Activated naive CD4-positive, alpha-beta T cell treated with anti-CD3 and anti-CD28 coated beads, Interleukin-2, amount 10 ng/mL, durations not matched to agents 7 days and 5 days (primary cell): ENCODE results near the gene ANXA5.
"Not testable (repeated sequence)": the region's sequence is repeated elsewhere in the genome, so short reads cannot be mapped to it uniquely, and the experiment has no call there.

ENCODE experiments used
- CTCF ChIA-PET: fragments of 350-600 bp; sonication (Branson Sonifier 250); formaldehyde crosslinking; loops from one replicate; lab custom pipeline; 2021; ENCODE audit warnings: antibody characterized with exemption; lab: Charles Lee
- DNase-seq: peaks from one replicate; pipeline ENCODE4 v3.0.0-alpha.2; 2020
- H3K27ac Mint-ChIP-seq: one replicate; pipeline ENCODE4 v1.8.0; 2021; ENCODE audit warnings: mild to moderate bottlenecking, moderate library complexity, mixed read lengths
- H3K27me3 Mint-ChIP-seq: one replicate; pipeline ENCODE4 v1.8.0; 2021; ENCODE audit warnings: mild to moderate bottlenecking, mixed read lengths
- H3K36me3 Mint-ChIP-seq: one replicate; pipeline ENCODE4 v1.8.0; 2021; ENCODE audit warnings: mixed read lengths
- H3K4me1 Mint-ChIP-seq: one replicate; pipeline ENCODE4 v1.8.0; 2021; ENCODE audit warnings: mixed read lengths
- H3K4me3 Mint-ChIP-seq: one replicate; pipeline ENCODE4 v1.8.0; 2021; ENCODE audit warnings: mild to moderate bottlenecking, moderate library complexity, mixed read lengths
- H3K9me3 Mint-ChIP-seq: one replicate; pipeline ENCODE4 v1.8.0; 2021; ENCODE audit warnings: mixed read lengths

ANXA5 gene

DNA sequence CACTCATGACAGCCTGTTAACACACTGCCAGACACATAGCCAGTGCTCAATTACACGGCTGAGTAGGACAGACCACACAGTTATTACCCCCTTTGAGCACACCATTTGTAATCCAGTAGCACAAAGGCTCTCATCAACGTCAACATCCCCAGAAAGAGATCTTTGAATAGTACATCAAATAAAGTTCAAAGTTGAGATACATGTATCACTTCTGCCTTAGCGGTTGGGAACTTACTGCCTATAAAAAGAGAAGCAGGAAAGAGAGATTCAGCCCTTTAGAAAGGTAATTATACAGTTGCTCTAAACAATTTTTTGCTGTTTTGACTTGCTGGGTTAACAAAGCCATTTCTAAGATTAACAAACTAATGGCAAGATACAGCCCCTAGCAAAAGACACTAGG lies 16.2 kb downstream of the ANXA5 start:
- H3K4me3 Mint-ChIP-seq, result no peak overlapping the region
- no peak for DNase-seq
- H3K27ac Mint-ChIP-seq, result no peak overlapping the region
- CTCF ChIA-PET, result no interaction called here
- H3K27me3 Mint-ChIP-seq, result no peaks in the 10 kb centered on the region
- H3K36me3 Mint-ChIP-seq, result peaks cover 41% of the 10 kb centered on the region
- no peaks in the 10 kb centered on the region for H3K9me3 Mint-ChIP-seq
- no peaks in the 10 kb centered on the region for H3K4me1 Mint-ChIP-seq

DNA sequence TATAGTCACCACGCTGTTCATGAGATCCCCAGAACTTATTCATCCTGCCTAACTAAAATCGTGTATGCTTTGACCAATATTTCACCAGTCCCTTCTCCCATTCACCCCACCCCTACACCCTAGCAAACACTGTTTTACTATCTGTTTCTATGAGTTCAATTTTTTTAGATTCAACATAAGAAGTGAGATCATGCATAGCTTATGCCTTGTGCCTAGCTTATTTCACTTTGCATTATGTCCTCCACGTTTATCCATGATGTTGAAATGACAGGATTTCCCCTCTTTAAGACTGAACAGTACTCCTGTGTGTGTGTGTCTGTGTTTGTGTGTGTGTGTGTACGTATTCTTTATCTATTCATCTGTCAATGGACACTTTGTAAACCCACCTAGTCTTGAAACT lies 16.8 kb downstream of the ANXA5 start:
- Mint-ChIP-seq H3K4me1 (no peaks in the 10 kb centered on the region), H3K27ac (no peak overlapping the region), H3K4me3 (no peak overlapping the region), H3K9me3 (no peaks in the 10 kb centered on the region), H3K36me3 (peaks cover 36% of the 10 kb centered on the region), H3K27me3 (no peaks in the 10 kb centered on the region)
- DNase-seq, result no peak
- CTCF ChIA-PET, result no interaction called here

DNA sequence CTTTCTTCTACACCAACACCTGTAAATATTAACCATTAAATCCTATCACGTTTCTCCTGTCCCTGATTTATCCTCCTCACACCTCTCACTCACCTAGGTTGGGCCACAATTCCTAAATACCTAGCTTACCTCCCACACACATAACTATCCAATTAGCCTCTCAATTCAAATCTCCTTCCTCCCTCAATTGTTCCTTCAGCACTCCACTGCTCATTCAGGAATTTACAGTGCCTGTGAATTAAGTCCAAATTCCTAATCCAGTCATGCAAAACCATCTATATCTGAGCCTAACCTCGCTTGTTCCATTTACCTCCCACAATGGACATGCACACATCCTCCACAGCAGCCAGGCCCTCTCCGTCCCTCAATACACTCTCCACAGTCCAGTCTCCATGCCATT lies 17.5 kb downstream of the ANXA5 start:
- CTCF ChIA-PET, result no interaction called here
- H3K36me3 Mint-ChIP-seq, result peaks cover 32% of the 10 kb centered on the region
- H3K27me3 Mint-ChIP-seq, result no peaks in the 10 kb centered on the region
- H3K4me1 Mint-ChIP-seq, result no peaks in the 10 kb centered on the region
- no peak for DNase-seq
- no peak overlapping the region for H3K27ac Mint-ChIP-seq
- no peaks in the 10 kb centered on the region for H3K9me3 Mint-ChIP-seq
- H3K4me3 Mint-ChIP-seq, result no peak overlapping the region

DNA sequence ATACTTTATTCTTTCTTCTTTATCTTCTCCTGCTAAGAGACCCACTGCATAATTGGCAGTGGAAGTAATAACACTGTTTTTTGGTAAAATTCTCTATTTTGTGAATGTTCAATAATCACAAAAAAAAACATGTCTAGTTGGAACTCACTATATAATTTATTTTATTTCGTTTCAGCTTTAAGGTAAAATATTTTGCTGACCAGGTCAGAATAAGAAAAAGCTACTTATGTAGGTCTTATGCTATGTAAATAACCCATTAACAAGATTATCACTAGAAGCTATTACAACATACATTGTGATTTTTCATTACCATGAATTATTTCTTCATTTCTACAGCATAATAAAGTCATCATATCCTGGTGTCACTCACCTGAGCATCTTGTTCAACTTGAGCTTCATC lies 19.3 kb downstream of the ANXA5 start:
- Mint-ChIP-seq H3K4me1 (no peaks in the 10 kb centered on the region), H3K9me3 (no peaks in the 10 kb centered on the region), H3K27ac (no peak overlapping the region), H3K27me3 (no peaks in the 10 kb centered on the region), H3K4me3 (no peak overlapping the region), H3K36me3 (peaks cover 36% of the 10 kb centered on the region)
- no peak for DNase-seq
- CTCF ChIA-PET, result interaction anchor here (1.0 to 1.4 kb wide), 2 partner anchors 8 to 11 kb away, joined by 3 read pairs; no protein-coding TSS in a partner anchor

DNA sequence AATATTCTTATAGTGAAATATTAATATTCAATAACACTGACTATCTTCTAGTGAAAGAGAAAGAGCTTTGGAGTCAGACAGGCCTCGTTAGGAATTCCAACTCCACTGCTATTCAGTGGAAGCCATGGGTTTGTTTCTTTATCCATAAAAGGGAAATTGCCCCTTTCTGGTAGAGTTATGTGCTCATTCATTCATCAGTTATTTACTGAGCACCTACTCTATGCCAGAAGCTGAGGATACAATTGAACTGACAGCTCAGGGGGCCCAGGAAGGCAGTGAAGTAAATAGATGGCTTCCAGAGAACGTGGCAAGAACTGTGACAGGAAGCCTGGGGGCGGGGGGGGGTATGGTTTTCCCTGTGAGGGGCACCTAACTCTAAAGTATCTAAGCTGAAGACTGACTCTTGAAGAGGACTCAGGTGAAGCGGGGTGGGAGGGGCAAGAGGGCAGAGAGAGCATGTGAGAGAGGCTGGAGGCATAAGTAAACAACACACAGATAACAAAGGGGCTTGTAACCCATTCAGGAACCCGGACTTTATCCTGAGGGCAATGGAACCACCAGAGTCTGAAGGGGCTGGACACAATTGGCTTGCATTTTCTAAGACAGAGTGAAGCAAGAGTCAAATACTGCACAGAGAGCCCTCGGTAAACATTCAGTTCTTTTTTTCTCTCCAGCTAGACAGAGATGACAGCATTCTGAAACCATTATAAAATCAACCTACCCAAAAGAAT lies 20.3 kb downstream of the ANXA5 start:
- Mint-ChIP-seq H3K36me3 (peaks cover 44% of the 10 kb centered on the region), H3K9me3 (no peaks in the 10 kb centered on the region), H3K27me3 (no peaks in the 10 kb centered on the region), H3K4me3 (no peak overlapping the region), H3K27ac (no peak overlapping the region), H3K4me1 (no peaks in the 10 kb centered on the region)
- no peak for DNase-seq
- CTCF ChIA-PET, result interaction anchor here (1.0 to 1.4 kb wide), 2 partner anchors 7 to 10 kb away, joined by 3 read pairs; no protein-coding TSS in a partner anchor

DNA sequence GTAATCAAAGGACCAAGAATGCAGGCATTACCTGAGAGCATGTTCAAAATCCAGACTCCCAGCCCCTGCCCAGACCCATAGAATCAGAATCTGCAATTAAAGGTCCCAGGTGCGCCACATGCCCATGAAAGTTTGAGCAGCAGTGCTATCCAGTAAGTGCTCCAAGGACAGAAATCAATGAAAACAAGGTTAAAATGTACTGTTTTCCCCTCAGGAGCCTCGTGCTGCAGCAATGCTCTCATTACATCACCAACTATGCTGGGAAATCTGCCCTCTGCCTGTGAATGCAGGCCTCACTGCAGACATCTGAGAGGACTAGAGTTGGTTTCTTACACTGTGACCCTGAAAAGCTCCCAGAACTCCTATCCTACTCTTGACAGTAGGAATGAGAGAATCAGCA lies 21.1 kb downstream of the ANXA5 start:
- Mint-ChIP-seq H3K27me3 (no peaks in the 10 kb centered on the region), H3K9me3 (no peaks in the 10 kb centered on the region), H3K4me3 (no peak overlapping the region), H3K4me1 (no peaks in the 10 kb centered on the region), H3K36me3 (peaks cover 44% of the 10 kb centered on the region), H3K27ac (no peak overlapping the region)
- CTCF ChIA-PET, result no interaction called here
- no peak for DNase-seq

DNA sequence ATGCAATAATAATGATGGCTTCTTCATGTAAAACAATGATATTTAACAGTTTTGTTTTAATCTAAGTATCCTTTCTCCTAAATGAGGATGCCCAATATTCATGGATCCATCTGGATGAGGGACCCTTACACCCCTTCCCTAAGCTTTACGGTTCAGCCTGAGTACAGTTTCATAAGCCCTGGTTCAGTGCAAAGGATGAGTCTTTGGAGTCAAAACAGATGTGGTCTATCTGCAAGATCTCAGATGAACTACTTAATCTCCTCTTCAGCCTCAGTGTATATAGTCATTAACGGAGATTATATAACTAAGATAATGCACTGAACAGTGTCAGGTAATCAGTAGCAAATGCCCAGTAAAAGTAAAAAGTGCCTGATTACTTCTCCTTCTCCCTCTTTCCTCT lies 22.1 kb downstream of the ANXA5 start:
- Mint-ChIP-seq H3K27me3 (no peaks in the 10 kb centered on the region), H3K27ac (no peak overlapping the region), H3K4me3 (no peak overlapping the region), H3K36me3 (peaks cover 46% of the 10 kb centered on the region), H3K4me1 (no peaks in the 10 kb centered on the region), H3K9me3 (no peaks in the 10 kb centered on the region)
- no peak for DNase-seq
- CTCF ChIA-PET, result no interaction called here

DNA sequence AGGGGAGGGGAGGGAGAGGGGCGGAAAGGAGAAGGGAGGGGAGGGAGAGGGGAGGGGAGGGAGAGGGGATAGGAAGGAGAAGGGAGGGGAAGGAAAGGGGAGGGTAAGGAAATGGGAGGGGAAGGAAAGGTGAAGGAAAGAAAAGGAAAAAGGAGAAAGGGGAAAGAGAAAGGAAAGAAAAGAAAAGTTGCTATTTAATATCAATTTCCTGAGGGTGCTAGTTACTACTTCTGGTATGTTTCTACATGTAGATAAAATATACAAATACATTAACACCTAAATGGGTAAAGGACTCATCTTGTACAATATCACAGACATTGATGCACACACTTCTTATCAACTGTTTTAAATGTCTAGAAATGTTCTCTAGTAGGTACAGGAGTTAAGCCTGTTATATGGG lies 22.6 kb downstream of the ANXA5 start:
- H3K27ac Mint-ChIP-seq, result no peak overlapping the region
- CTCF ChIA-PET, result no interaction called here

DNA sequence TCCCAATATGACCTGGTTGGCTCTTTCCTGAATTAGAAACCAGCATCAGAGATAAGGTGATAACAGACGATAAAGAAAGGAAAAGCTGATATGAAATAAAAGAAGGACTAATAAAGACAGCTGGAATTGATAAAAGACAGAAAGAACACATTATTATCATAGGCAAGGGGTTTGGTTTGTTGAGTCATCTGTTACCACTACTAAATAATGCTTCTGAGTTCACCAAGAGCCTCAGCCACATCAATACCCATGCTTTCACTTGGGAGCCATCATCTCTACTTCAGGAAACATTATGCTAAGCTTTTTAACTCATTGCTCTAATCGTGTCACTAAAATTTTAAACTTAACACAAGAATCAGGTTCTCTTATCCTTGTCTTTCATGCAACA lies 27.6 kb downstream of the ANXA5 start:
- no peak for DNase-seq
- H3K4me3 Mint-ChIP-seq, result no peak overlapping the region
- CTCF ChIA-PET, result interaction anchor here (1.3 to 1.4 kb wide), 2 partner anchors 8 to 12 kb away, joined by 3 read pairs; no protein-coding TSS in a partner anchor
- H3K27ac Mint-ChIP-seq, result no peak overlapping the region
- no peaks in the 10 kb centered on the region for H3K4me1 Mint-ChIP-seq
- no peaks in the 10 kb centered on the region for H3K9me3 Mint-ChIP-seq
- no peaks in the 10 kb centered on the region for H3K27me3 Mint-ChIP-seq
- H3K36me3 Mint-ChIP-seq, result peaks cover 55% of the 10 kb centered on the region

More for the DNA sequence above, 22.6 kb downstream of the ANXA5 start:
- DNase-seq, result no peak
- Mint-ChIP-seq H3K4me3 (no peak overlapping the region), H3K36me3 (peaks cover 48% of the 10 kb centered on the region), H3K27me3 (no peaks in the 10 kb centered on the region), H3K9me3 (no peaks in the 10 kb centered on the region), H3K4me1 (no peaks in the 10 kb centered on the region)

DNA sequence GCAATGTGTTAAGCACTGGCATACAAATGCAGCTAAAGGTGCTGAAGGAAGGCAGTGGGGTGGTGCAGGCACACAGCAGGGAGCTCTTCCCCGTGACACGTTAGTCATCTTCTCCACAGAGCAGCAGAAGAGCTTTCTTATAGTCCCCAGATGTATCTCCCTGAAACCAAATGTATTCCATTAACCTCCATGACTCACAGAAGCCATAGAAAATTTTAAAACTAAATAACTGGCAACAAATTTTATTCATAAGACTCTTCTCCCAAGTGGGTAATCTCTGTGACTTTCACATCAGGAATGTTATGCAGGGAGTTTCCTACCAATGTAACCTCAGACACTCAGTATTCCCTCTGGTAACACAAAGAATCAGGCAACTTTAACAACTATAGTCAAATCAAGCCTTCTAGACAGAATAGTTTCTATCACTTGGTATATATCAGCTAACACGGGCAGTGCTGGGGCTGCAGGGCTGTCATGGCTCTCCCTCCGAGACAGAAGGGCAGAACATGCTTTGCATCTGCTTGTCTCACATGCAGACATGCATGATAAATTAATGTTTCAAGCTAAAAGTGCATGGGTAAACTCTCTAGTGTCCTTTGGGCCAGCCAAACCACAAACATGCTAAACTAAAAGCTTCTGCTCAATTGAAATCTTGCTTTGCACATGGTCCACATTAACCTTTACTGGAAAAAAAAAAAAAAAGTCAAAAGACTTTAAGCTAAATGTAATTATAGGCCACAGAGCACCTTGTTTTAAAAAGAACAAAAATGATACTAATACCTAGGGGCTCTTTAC lies 28.2 kb downstream of the ANXA5 start:
- CTCF ChIA-PET, result interaction anchor here (0.9 to 1.4 kb wide), 3 partner anchors 9 to 56 kb away, joined by 3 read pairs; no protein-coding TSS in a partner anchor
- Mint-ChIP-seq H3K9me3 (no peaks in the 10 kb centered on the region), H3K27ac (no peak overlapping the region), H3K4me1 (no peaks in the 10 kb centered on the region), H3K27me3 (no peaks in the 10 kb centered on the region), H3K4me3 (no peak overlapping the region), H3K36me3 (peaks cover 55% of the 10 kb centered on the region)
- no peak for DNase-seq

DNA sequence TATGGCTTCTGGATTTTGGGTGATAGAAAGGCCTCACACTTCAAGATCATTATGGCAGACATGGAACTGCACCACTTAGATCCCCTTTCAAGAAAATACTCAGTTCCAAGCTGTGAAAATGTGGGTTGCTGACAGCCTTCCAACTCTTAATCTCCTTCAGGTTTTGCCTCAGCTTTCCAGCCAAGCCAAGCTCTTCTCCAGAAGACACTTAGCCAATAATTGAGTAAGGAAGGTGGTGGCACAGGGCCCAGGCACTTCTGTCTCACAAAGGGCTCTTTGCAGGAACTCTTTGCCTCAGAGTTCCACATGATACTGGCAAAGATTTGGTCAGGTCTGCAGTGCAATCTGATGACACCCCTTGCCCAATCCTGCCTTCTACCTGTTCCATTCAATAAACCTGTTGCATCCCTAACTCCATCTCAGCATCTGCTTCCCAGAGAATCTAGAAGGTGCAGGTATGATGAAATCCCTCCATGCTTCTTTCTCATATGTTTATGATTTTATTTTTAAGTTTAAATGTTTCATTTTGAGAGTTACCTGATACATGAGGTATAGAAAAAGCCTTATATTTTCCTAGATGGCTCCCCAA lies 30.6 kb downstream of the ANXA5 start:
- Mint-ChIP-seq H3K27ac (no peak overlapping the region), H3K36me3 (peaks cover 44% of the 10 kb centered on the region), H3K9me3 (no peaks in the 10 kb centered on the region), H3K27me3 (no peaks in the 10 kb centered on the region), H3K4me3 (no peak overlapping the region), H3K4me1 (peaks cover 2% of the 10 kb centered on the region)
- DNase-seq, result no peak
- CTCF ChIA-PET, result interaction anchor here (0.8 kb wide), 1 partner anchor 10 kb away, joined by 3 read pairs; no protein-coding TSS in a partner anchor

DNA sequence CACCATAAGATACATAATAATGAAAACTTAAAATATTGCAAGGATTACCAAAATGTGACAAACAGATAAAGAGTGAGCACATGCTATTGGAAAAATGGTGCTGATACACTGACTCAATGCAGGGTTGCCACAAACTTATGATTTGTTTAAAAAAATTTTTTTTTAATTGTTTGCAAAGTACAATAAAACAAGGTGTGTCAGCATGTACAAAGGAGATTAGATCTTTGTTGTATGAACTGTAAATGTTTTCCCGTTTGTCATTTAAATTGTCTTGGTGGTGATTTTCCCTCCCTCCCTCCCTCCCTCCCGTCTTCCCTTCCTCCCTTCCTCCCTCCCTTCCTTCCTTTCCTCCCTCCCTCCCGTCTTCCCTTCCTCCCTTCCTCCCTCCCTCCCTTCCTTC lies 31.4 kb downstream of the ANXA5 start:
- Mint-ChIP-seq H3K4me1 (peaks cover 10% of the 10 kb centered on the region), H3K27ac (no peak overlapping the region), H3K27me3 (no peaks in the 10 kb centered on the region), H3K9me3 (no peaks in the 10 kb centered on the region), H3K36me3 (peaks cover 40% of the 10 kb centered on the region), H3K4me3 (no peak overlapping the region)
- CTCF ChIA-PET, result no interaction called here
- no peak for DNase-seq

DNA sequence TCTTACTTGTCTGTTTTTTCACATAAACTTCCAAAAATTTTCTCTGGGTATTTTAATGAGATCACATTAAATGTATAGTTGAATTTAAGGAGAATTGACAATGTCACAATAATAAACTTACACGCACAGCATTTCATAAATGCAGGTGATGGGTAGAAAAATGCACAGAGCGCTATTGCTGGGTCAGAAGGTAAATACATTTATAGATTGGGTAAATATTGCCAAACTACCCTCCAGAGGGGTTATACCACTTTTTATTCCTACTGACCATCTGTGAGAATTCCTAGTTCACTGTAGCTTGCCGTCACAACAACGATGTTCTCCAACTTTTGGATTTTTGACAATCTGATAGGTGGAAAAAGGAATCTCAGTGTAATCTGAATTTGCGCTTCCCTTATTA lies 34.6 kb downstream of the ANXA5 start:
- H3K27me3 Mint-ChIP-seq, result no peaks in the 10 kb centered on the region
- CTCF ChIA-PET, result no interaction called here
- no peak overlapping the region for H3K27ac Mint-ChIP-seq
- no peaks in the 10 kb centered on the region for H3K9me3 Mint-ChIP-seq
- H3K4me1 Mint-ChIP-seq, result peaks cover 10% of the 10 kb centered on the region
- H3K4me3 Mint-ChIP-seq, result no peak overlapping the region
- DNase-seq, result no peak
- peaks cover 15% of the 10 kb centered on the region for H3K36me3 Mint-ChIP-seq

DNA sequence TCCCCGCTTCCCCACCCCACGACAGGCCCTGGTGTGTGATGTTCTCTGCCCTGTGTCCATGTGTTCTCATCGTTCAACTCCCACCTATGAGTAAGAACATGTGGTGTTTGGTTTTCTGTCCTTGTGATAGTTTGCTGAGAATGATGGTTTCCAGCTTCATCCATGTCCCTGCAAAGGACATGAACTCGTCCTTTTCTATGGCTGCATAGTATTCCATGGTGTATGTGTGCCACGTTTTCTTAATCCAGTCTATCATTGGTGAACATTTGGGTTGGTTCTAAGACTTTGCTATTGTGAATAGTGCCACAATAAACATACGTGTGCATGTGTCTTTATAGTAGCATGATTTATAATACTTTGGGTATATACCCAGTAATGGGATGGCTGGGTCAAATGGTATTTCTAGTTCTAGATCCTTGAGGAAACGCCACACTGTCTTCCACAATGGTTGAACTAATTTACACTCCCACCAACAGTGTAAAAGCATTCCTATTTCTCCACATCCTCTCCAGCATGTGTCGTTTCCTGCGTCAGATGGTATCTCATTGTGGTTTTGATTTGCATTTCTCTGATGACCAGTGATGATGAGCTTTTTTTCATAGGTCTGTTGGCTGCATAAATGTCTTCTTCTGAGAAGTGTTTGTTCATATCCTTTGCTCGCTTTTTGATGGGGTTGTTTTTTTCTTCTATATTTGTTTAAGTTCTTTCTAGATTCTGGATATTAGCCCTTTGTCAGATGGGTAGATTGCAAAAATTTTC lies 36.4 kb downstream of the ANXA5 start:
- H3K9me3 Mint-ChIP-seq, result not testable (repeated sequence)

More for the DNA sequence above, 36.4 kb downstream of the ANXA5 start:
- H3K27me3 Mint-ChIP-seq, H3K4me3 Mint-ChIP-seq, H3K36me3 Mint-ChIP-seq, DNase-seq, CTCF ChIA-PET, H3K27ac Mint-ChIP-seq: not testable (repeated sequence)
- H3K4me1 Mint-ChIP-seq, result peaks cover 10% of the 10 kb centered on the region
